HEK293 (cell line): ENCODE results near the gene S100B.

Experiments
- KLF10 ChIP-seq: fragments of 450-650 bp; IDR thresholded peaks from 2 replicates; pipeline ENCODE4 v1.5.1; 2018; ENCODE audit warnings: missing biosample characterization, mild to moderate bottlenecking, missing genetic modification characterization
- KLF8 ChIP-seq: fragments of 450-650 bp; formaldehyde crosslinking; IDR thresholded peaks from 2 replicates; pipeline ENCODE4 v1.5.1; 2016; ENCODE audit warnings: missing biosample characterization, missing genetic modification characterization
- KLF9 ChIP-seq: fragments of 450-650 bp; formaldehyde crosslinking; IDR thresholded peaks from 2 replicates; pipeline ENCODE4 v1.5.1; 2016; ENCODE audit warnings: missing biosample characterization, missing genetic modification characterization, low read depth
- MEIS1 ChIP-seq: sonication (generic); formaldehyde crosslinking; IDR thresholded peaks from 2 replicates; pipeline ENCODE4 v1.8.1; 2022; ENCODE audit warnings: missing genetic modification reagents, mild to moderate bottlenecking, borderline replicate concordance
- OSR2 ChIP-seq: fragments of 450-650 bp; formaldehyde crosslinking; IDR thresholded peaks from 2 replicates; pipeline ENCODE4 v1.5.1; 2016; ENCODE audit warnings: missing biosample characterization, missing genetic modification characterization
- PRDM4 ChIP-seq: fragments of 450-650 bp; formaldehyde crosslinking; IDR thresholded peaks from 2 replicates; pipeline ENCODE4 v1.5.1; 2017; ENCODE audit warnings: missing biosample characterization, missing genetic modification characterization
- SETDB1 ChIP-seq: IDR thresholded peaks from one replicate; pipeline ENCODE4 v1.6.1; 2017; ENCODE audit warnings: mild to moderate bottlenecking, low read length, moderate library complexity, mixed read lengths; ENCODE audit not compliant: insufficient read length
- TSHZ1 ChIP-seq: fragments of 450-650 bp; formaldehyde crosslinking; IDR thresholded peaks from 2 replicates; pipeline ENCODE4 v1.5.1; 2016; ENCODE audit warnings: missing biosample characterization, missing genetic modification characterization, borderline replicate concordance
- WT1 ChIP-seq: fragments of 450-650 bp; formaldehyde crosslinking; IDR thresholded peaks from 2 replicates; pipeline ENCODE4 v1.5.1; 2016; ENCODE audit warnings: missing biosample characterization, missing genetic modification characterization
- ZBTB7A ChIP-seq: fragments of 450-650 bp; formaldehyde crosslinking; IDR thresholded peaks from 2 replicates; pipeline ENCODE4 v1.5.1; 2016; ENCODE audit warnings: low read depth, missing biosample characterization, missing genetic modification characterization
- ZNF248 ChIP-seq: fragments of 450-650 bp; formaldehyde crosslinking; IDR thresholded peaks from 2 replicates; pipeline ENCODE4 v1.5.1; 2017; ENCODE audit warnings: missing biosample characterization, missing genetic modification characterization
- ZNF292 ChIP-seq: fragments of 450-650 bp; formaldehyde crosslinking; IDR thresholded peaks from 2 replicates; pipeline ENCODE4 v1.5.1; 2016; ENCODE audit warnings: low read depth, missing biosample characterization, missing genetic modification characterization, borderline replicate concordance
- ZNF302 ChIP-seq: fragments of 450-650 bp; formaldehyde crosslinking; IDR thresholded peaks from 2 replicates; pipeline ENCODE4 v1.5.1; 2016; ENCODE audit warnings: missing biosample characterization, missing genetic modification characterization, low read depth
- ZNF335 ChIP-seq: fragments of 450-650 bp; formaldehyde crosslinking; conservative IDR thresholded peaks from 2 replicates; pipeline ENCODE4 v1.5.1; 2016; ENCODE audit warnings: missing biosample characterization, missing genetic modification characterization
- ZNF449 ChIP-seq: fragments of 450-650 bp; formaldehyde crosslinking; IDR thresholded peaks from 2 replicates; pipeline ENCODE4 v1.5.1; 2017; ENCODE audit warnings: missing biosample characterization, mild to moderate bottlenecking, missing genetic modification characterization, moderate library complexity
- ZNF501 ChIP-seq: fragments of 450-650 bp; formaldehyde crosslinking; IDR thresholded peaks from 2 replicates; pipeline ENCODE4 v1.5.1; 2016; ENCODE audit warnings: missing biosample characterization, missing genetic modification characterization
- ZNF529 ChIP-seq: fragments of 450-650 bp; formaldehyde crosslinking; IDR thresholded peaks from 2 replicates; pipeline ENCODE4 v1.5.1; 2017; ENCODE audit warnings: missing genetic modification characterization, missing biosample characterization; ENCODE audit not compliant: insufficient replicate concordance
- ZNF530 ChIP-seq: fragments of 450-650 bp; formaldehyde crosslinking; IDR thresholded peaks from 2 replicates; pipeline ENCODE4 v1.5.1; 2016; ENCODE audit warnings: low read depth, missing biosample characterization, missing genetic modification characterization
- ZNF558 ChIP-seq: fragments of 450-650 bp; formaldehyde crosslinking; IDR thresholded peaks from 2 replicates; pipeline ENCODE4 v1.5.1; 2016; ENCODE audit warnings: missing biosample characterization, missing genetic modification characterization
- ZNF600 ChIP-seq: fragments of 450-650 bp; formaldehyde crosslinking; IDR thresholded peaks from 2 replicates; pipeline ENCODE4 v1.5.1; 2016; ENCODE audit warnings: missing biosample characterization, missing genetic modification characterization
- ZNF629 ChIP-seq: fragments of 450-650 bp; formaldehyde crosslinking; IDR thresholded peaks from 2 replicates; pipeline ENCODE4 v1.5.1; 2017; ENCODE audit warnings: missing biosample characterization, missing genetic modification characterization
- ZNF670 ChIP-seq: fragments of 450-650 bp; formaldehyde crosslinking; IDR thresholded peaks from 2 replicates; pipeline ENCODE4 v1.5.1; 2016; ENCODE audit warnings: missing biosample characterization, missing genetic modification characterization, low read depth
- ZXDB ChIP-seq: fragments of 450-650 bp; formaldehyde crosslinking; IDR thresholded peaks from 2 replicates; pipeline ENCODE4 v1.5.1; 2016; ENCODE audit warnings: missing biosample characterization, missing genetic modification characterization
- TF ChIP-seq, protein P1 (sequence below): fragments of 450-650 bp; formaldehyde crosslinking; IDR thresholded peaks from 2 replicates; pipeline ENCODE4 v1.5.1; 2016; ENCODE audit warnings: missing biosample characterization, missing genetic modification characterization, borderline replicate concordance
- TF ChIP-seq, protein P2 (sequence below): fragments of 450-650 bp; formaldehyde crosslinking; IDR thresholded peaks from 2 replicates; pipeline ENCODE4 v1.5.1; 2016; ENCODE audit warnings: missing biosample characterization, missing genetic modification characterization

S100B gene

GRCh38 chr21:46635324-46636180 lies 30.7 kb upstream of the S100B start, which contains the start of gene PRMT2 (continued):
- TF ChIP-seq, protein P1, sequence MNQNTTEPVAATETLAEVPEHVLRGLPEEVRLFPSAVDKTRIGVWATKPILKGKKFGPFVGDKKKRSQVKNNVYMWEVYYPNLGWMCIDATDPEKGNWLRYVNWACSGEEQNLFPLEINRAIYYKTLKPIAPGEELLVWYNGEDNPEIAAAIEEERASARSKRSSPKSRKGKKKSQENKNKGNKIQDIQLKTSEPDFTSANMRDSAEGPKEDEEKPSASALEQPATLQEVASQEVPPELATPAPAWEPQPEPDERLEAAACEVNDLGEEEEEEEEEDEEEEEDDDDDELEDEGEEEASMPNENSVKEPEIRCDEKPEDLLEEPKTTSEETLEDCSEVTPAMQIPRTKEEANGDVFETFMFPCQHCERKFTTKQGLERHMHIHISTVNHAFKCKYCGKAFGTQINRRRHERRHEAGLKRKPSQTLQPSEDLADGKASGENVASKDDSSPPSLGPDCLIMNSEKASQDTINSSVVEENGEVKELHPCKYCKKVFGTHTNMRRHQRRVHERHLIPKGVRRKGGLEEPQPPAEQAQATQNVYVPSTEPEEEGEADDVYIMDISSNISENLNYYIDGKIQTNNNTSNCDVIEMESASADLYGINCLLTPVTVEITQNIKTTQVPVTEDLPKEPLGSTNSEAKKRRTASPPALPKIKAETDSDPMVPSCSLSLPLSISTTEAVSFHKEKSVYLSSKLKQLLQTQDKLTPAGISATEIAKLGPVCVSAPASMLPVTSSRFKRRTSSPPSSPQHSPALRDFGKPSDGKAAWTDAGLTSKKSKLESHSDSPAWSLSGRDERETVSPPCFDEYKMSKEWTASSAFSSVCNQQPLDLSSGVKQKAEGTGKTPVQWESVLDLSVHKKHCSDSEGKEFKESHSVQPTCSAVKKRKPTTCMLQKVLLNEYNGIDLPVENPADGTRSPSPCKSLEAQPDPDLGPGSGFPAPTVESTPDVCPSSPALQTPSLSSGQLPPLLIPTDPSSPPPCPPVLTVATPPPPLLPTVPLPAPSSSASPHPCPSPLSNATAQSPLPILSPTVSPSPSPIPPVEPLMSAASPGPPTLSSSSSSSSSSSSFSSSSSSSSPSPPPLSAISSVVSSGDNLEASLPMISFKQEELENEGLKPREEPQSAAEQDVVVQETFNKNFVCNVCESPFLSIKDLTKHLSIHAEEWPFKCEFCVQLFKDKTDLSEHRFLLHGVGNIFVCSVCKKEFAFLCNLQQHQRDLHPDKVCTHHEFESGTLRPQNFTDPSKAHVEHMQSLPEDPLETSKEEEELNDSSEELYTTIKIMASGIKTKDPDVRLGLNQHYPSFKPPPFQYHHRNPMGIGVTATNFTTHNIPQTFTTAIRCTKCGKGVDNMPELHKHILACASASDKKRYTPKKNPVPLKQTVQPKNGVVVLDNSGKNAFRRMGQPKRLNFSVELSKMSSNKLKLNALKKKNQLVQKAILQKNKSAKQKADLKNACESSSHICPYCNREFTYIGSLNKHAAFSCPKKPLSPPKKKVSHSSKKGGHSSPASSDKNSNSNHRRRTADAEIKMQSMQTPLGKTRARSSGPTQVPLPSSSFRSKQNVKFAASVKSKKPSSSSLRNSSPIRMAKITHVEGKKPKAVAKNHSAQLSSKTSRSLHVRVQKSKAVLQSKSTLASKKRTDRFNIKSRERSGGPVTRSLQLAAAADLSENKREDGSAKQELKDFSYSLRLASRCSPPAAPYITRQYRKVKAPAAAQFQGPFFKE (tag by site-specific recombination) = no peak
- TF ChIP-seq ZNF600 (tag by site-specific recombination) (peak; percentile 98), ZNF302 (tag by site-specific recombination) (no peak), ZNF529 (tag by site-specific recombination) (no peak), KLF8 (tag by site-specific recombination) (peak; percentile 100), ZXDB (tag by site-specific recombination) (peak; percentile 97), ZNF629 (peak; percentile 88), OSR2 (tag by site-specific recombination) (peak; percentile 78; the same call in 1 of the 2 replicates), KLF9 (tag by site-specific recombination) (peak; percentile 100), ZNF530 (tag by site-specific recombination) (no peak), ZNF449 (tag by site-specific recombination) (0 out of 2 replicates have a peak, but pooled peaks have one; percentile 15), PRDM4 (peak; percentile 27; the same call in 1 of the 2 replicates), KLF10 (tag by site-specific recombination) (peak; percentile 99), TSHZ1 (tag by site-specific recombination) (no peak), SETDB1 (no peak), ZNF248 (tag by site-specific recombination) (no peak), ZNF335 (tag by site-specific recombination) (peak; percentile 96), ZNF558 (tag by site-specific recombination) (no peak), MEIS1 (no peak), ZBTB7A (tag by site-specific recombination) (peak; percentile 92), ZNF501 (tag by site-specific recombination) (no peak), WT1 (tag by site-specific recombination) (peak; percentile 86), ZNF670 (no peak; the same call in 1 of the 2 replicates), ZNF292 (tag by site-specific recombination) (no peak)
- TF ChIP-seq, protein P2, sequence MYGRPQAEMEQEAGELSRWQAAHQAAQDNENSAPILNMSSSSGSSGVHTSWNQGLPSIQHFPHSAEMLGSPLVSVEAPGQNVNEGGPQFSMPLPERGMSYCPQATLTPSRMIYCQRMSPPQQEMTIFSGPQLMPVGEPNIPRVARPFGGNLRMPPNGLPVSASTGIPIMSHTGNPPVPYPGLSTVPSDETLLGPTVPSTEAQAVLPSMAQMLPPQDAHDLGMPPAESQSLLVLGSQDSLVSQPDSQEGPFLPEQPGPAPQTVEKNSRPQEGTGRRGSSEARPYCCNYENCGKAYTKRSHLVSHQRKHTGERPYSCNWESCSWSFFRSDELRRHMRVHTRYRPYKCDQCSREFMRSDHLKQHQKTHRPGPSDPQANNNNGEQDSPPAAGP = peak; percentile 99
